HG03442 (cell line): ENCODE data around the gene C1QL3.

Source experiments
- ATAC-seq: cut with Tn5 transposase; IDR thresholded peaks from one replicate; pipeline ENCODE4 v1.9.1; 2021; ENCODE audit warnings: mild to moderate bottlenecking, moderate library complexity; ENCODE audit not compliant: unreplicated experiment

Gene C1QL3

GRCh38 chr10:16497911-16498310 is 23.8 kb downstream of the C1QL3 start:
- ATAC-seq: no peak

DNA sequence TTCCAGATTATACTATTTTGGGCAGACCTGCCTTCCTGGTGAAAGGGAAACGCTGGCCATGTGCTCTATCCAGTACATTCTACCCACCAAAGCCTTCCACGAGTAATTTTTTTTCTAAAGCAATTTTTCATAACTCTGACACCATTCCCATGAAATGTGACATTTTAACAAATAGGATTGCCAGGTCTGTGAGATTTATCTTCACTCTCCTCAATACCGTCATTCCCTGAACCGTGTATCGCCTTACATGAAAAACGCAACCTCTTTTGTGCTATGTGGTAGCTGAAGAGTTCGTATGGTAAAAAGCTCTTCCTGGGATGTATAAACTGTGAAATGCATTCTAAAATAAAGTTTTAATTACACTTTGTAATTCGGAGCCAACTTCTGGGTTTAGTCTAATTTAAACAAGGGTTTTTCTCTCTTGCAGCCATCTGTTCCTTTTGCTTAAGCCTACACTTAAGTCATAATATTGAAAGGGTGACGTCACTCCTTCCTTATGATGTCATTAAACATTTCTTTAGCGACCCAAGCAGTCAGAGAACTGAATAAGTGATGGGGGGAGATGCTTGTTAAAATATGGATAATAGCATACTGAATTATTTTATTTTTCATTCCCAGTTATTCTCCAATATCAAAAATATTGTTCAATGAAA is 27.7 kb downstream of the C1QL3 start:
- ATAC-seq: no peak

DNA sequence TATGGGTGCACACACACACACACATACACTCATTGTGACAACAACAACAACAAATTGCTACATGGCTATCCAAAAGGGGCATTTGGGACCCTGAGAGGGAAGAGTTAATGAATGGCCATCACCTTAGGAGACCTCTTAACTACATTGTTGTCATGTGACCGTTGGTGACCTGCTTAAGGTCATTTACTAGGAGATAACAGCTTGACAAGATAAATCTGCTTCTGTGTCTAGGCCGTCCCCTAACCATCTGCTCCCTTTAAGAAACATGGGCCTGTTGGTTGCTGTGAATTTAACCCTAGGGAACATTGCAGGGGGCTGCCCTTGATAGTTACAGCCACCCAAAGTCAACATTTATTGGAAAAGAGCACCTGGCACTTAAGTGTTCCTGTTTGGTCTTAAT is 29.7 kb downstream of the C1QL3 start:
- ATAC-seq: no peak

DNA sequence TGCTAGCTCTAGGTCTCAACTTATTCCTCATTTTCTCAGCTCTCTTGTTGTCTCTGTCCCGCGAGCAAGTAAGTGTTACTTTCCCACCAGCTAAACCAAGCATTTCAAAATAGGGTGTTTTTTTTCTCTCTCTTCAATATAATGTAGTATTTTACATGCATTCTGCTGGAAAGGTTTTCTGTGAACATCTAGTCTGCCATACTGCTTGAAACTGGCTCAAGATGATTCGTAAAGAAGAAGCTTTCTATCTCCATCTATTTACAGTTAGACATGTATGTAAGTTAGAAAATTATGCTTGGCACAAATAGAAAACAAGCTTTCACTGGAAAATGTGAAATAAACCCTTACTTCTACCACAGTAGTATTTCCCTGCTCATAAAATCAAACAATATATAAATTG is 31.2 kb downstream of the C1QL3 start:
- no peak for ATAC-seq

DNA sequence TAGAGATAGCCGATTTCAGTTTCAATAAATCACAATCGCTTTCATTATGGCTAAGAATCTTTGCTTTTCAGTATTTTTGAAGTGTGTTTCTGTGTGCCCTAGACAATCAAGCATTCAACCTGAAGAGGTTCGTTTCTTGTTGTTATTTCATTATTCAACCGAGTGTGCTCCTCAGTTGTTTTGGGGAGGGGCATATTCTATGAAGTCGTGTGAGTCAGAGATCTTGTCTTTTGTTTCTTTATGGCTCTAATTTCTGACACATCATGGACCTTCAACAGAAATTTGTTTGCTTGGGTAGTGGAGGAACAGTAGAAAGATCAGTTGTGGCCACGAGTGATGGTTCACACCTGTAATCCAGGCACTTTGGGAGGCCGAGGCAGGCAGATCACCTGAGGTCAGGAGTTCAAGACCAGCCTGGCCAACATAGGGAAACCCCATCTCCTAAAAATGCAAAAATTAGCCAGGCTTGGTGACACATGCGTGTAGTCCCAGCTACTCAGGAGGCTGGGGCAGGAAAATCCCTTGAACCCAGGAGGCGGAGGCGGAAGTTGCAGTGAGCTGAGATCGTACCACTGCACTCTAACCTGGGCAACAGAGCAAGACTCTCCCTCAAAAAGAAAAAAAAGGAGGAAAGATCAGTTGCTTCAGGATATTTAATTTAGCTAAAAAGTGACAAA is 38.3 kb downstream of the C1QL3 start:
- ATAC-seq: no peak

- ATAC-seq: no peak
Measured at GRCh38 chr10:16481052-16481728, 40.5 kb downstream of the C1QL3 start.

GRCh38 chr10:16478801-16479200 is 42.9 kb downstream of the C1QL3 start:
- no peak for ATAC-seq

DNA sequence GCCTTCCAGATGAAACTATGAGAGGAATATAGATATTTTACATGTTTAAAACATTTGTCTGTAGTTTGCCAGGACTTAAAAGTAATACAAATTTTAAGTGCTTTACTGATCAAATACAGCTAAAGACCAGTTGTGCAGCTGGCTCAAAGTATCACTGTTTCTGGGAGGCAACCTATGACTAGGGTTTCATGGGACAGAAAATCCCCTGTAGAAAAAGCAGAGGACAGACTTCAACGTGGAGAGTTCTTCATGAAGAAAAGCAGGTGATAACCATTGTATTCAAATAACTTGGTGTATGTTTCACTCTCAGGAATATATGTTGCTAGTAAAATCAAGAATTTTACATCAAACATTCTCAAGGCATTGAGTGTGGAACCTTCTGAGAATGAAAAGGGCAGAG is 43.9 kb downstream of the C1QL3 start:
- no peak for ATAC-seq

- ATAC-seq: no peak
Measured at GRCh38 chr10:16472828-16473227, 48.9 kb downstream of the C1QL3 start.

DNA sequence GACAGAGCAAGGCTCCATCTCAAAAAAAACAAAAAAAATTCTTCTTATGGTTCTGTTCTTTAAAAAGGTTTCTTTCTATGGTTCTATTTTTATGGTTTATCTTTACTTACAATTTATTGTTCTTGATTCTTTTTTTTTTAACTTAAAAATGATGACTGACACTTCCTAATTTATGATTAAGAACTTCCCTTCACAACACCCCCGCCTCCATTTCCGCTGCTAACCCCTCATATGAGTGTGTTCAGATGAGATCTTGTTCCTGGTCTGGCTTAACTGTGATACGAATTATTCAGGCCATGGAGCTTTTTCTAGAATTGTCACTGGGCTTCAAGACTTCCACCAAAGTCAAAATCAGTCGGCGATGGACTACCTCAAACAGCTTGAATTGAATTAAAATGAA is 50.9 kb downstream of the C1QL3 start:
- no peak for ATAC-seq

- ATAC-seq: no peak
Measured at GRCh38 chr10:16466001-16466400, 55.7 kb downstream of the C1QL3 start.
